ENCODE measurements around the gene IZUMO1.
"Not testable (repeated sequence)": the region's sequence is repeated elsewhere in the genome, so short reads cannot be mapped to it uniquely, and the experiment has no call there.

Gene IZUMO1

DNA sequence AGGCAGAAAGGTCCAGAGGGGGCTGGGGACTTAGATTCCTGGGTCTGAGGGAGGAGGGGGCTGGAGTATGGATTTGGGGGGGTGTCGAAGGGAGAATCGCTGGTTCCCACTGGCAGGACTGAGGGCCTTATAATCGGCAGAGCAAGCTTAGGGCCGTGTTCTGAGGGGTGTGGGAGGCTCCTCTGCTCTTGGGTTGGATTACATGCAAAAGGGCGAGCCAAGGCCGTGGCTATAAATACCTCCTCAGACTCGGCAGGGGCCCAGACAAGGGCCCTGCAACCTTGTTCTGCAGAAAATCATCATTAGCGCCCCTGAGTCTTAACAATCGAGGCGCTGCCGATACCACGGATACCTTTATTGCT lies 26.5 kb downstream of the IZUMO1 start:
- ATAC-seq (replicated peaks) (peak; percentile 3), DNase-seq (no peak)
- Mint-ChIP-seq H3K9me3 (peaks cover 4 to 6% of the 10 kb centered on the region in 2 donors), H3K4me3 (peak overlapping the region; percentile 93 to 94), H3K36me3 (ENCODE audit: insufficient read depth) (peaks cover 4% of the 10 kb centered on the region), H3K27me3 (no peaks in the 10 kb centered on the region), H3K27ac (peak overlapping the region; percentile 94 to 95), H3K4me1 (ENCODE audit: low read depth in 2 of 2) (peaks cover 12 to 14% of the 10 kb centered on the region in 2 donors)

DNA sequence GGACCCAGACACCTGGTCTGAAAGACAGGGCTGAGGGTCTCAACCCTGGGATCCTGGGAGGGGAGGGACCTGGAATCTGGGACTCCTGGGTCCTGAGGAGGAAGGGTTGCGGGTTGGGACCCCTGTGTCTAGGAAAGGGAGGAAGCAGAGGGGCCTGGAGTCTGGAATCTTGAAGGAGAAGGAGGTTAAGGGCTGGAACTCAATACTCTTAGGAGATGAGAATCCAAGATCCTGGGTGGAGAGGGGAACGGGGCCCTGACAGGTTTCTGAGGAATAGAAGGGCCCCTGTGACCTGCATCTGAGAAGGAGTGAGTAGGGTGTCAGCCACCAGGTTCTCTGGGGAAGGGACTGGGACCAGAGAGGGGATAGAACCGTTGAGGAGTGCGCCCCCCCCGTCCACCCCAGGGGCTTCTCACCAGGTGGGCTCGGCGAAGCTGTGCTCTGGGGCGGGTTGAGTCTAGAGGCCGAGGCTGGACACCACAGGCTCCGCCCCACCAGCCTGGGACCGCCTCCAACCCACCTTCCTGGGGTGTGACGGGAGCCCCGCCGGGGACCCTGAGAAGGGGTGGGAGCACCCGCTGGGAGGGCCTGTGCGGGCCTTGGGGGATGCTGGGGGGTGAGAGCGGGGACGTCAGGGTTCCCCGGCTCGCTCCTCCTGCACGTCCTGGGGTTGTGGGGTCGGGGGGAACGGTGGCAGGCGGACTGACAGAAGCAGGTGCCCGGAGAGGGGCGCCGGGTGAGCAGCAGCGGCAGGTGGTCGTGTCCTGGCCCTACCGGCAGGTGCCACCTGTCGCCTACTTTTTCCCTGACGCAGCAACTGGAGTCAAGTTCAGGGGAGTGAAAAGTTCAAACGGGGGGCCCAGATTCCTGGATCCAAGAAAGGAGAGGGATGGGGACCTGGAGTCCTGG lies 27.2 kb downstream of the IZUMO1 start, which contains the start of gene MAMSTR:
MAMSTR (minus strand) TSS at position 463 of the 909 bp plus-strand sequence. CDS start 694 bp downstream, outside the sequence.
- ATAC-seq (replicated peaks) (no peak), DNase-seq (no peak)
- Mint-ChIP-seq H3K27ac (peak within 1 kb of the TSS; percentile 94 to 95), H3K27me3 (no peaks in the 10 kb centered on the region), H3K36me3 (ENCODE audit: insufficient read depth) (peaks cover 4% of the 10 kb centered on the region), H3K4me3 (peak within 1 kb of the TSS; percentile 93 to 94), H3K9me3 (no peaks in the 10 kb centered on the region), H3K4me1 (ENCODE audit: low read depth in 2 of 2) (peaks cover 12 to 15% of the 10 kb centered on the region in 2 donors)

DNA sequence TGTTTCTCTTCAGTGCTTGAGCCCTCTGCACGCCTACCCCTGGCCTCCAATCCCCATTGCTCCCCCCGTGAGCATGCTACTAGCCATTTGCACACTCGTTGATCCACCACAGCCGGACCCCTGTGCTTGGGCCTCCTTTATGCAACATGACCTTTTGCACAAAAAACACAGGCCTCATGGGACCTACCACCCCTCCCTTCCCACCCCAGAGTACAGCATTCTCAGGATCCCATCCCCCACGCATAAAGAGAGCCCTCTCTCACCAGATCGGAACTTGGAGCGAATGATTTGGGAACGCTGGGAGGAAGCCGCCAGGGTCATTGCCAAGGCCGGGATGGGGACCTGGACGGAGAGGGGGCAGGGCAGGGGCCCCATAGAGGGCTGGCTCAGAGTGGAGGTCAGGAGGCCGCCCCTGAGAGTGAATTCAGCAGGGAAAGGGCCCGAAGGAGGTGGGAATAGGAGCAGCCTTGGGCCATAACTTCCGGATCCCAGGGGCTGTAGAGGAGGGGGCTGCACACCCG lies 27.9 kb downstream of the IZUMO1 start:
- H3K9me3 Mint-ChIP-seq, result no peaks in the 10 kb centered on the region
- no peak for DNase-seq
- H3K4me3 Mint-ChIP-seq, result no peak overlapping the region
- no peak for ATAC-seq (replicated peaks)
- peaks cover 4% of the 10 kb centered on the region for H3K36me3 Mint-ChIP-seq (ENCODE audit: insufficient read depth)
- H3K27ac Mint-ChIP-seq, result no peak overlapping the region
- peaks cover 13 to 16% of the 10 kb centered on the region in 2 donors for H3K4me1 Mint-ChIP-seq (ENCODE audit: low read depth in 2 of 2)
- H3K27me3 Mint-ChIP-seq, result no peaks in the 10 kb centered on the region

DNA sequence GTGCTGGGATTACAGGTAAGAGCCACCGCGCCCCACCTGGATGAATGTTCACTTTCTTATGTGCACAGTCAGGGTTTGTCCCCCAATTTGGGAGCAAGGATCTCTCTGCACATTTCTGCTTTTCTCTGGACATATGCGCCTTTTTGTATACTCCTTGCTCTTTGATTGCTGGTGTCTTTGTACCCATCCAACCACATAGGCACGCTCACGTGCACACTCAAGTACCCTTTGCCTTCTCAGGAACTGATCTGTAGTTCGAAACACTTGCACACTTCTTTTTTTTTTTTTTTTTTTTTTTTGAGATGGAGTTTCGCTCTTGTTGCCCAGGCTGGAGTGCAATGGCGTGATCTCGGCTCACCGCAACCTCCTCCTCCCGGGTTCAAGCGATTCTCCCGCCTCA lies 28.6 kb downstream of the IZUMO1 start:
- H3K4me3 Mint-ChIP-seq; H3K36me3 Mint-ChIP-seq (ENCODE audit: insufficient read depth); DNase-seq; H3K27me3 Mint-ChIP-seq; H3K9me3 Mint-ChIP-seq; H3K27ac Mint-ChIP-seq; ATAC-seq (replicated peaks): not testable (repeated sequence)
- peaks cover 17 to 18% of the 10 kb centered on the region in 2 donors for H3K4me1 Mint-ChIP-seq (ENCODE audit: low read depth in 2 of 2)

DNA sequence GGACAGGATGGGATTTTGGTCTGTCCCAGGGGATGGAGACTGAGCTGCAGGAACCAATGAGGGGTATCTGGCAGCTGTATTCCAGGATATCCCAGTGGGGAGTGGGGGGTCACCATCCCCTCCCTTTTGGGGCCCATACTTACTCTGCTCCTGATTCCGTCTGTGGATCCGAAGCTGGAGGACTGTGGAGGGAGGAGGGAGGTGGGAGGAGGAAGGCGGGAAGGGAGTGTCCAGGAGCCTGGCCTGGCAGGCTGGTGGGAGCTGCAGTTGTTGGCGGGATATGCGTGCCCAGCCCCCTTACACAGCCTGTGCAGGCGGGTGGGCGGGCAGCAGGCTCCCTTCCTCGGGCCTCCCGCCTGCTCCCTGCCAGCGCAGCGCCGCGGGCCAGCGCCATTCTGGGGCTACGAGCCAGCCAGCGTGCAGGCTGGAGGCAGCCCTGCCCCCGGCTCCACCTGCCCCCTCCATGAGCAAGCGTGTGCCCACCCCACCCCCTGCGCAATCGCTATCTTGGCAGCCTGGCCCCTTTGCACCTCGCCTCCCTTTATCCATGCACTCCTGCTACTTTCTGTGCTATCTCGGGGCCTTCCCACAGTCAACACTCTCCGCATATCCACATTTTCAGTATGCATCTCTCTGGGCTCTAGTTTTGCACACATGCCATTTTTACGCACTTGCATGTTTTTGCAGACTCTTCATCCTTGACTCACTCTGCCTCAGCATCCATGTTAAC lies 30.0 kb downstream of the IZUMO1 start:
- ATAC-seq (replicated peaks) (no peak), DNase-seq (no peak)
- Mint-ChIP-seq H3K9me3 (no peaks in the 10 kb centered on the region), H3K4me3 (no peak overlapping the region), H3K4me1 (ENCODE audit: low read depth in 2 of 2) (peaks cover 20 to 21% of the 10 kb centered on the region in 2 donors), H3K27ac (no peak overlapping the region), H3K27me3 (no peaks in the 10 kb centered on the region), H3K36me3 (ENCODE audit: insufficient read depth) (peaks cover 4% of the 10 kb centered on the region)

DNA sequence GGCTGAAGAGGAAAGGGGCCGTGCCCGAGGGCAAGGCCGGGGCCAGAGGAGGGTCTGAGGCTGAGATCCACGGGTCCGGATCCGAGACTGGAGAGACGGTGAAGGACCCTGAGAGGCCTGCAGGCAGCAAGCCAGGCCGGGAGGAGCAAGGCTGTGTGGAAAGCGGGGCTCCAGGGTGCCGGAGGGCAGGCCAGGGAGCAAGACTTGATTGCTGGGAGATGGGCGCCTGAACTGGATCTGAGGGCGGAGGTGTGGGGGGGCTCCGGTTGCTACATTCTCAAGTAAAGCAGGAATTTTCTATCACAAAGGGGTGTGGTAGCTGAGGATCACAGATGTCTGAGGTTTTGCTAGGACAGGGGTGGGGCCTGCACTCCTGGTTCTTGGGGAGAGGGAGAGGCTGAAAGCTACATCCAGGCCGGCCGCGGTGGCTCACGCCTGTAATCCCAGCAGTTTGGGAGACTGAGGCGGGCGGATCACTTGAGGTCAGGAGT lies 31.0 kb downstream of the IZUMO1 start:
- Mint-ChIP-seq H3K36me3 (ENCODE audit: insufficient read depth) (peaks cover 4% of the 10 kb centered on the region), H3K27me3 (no peaks in the 10 kb centered on the region), H3K4me1 (ENCODE audit: low read depth in 2 of 2) (peaks cover 15 to 18% of the 10 kb centered on the region in 2 donors), H3K27ac (peak overlapping the region in 1 of 2 donors; percentile 92), H3K9me3 (no peaks in the 10 kb centered on the region), H3K4me3 (no peak overlapping the region)
- ATAC-seq (replicated peaks) (no peak), DNase-seq (no peak)

DNA sequence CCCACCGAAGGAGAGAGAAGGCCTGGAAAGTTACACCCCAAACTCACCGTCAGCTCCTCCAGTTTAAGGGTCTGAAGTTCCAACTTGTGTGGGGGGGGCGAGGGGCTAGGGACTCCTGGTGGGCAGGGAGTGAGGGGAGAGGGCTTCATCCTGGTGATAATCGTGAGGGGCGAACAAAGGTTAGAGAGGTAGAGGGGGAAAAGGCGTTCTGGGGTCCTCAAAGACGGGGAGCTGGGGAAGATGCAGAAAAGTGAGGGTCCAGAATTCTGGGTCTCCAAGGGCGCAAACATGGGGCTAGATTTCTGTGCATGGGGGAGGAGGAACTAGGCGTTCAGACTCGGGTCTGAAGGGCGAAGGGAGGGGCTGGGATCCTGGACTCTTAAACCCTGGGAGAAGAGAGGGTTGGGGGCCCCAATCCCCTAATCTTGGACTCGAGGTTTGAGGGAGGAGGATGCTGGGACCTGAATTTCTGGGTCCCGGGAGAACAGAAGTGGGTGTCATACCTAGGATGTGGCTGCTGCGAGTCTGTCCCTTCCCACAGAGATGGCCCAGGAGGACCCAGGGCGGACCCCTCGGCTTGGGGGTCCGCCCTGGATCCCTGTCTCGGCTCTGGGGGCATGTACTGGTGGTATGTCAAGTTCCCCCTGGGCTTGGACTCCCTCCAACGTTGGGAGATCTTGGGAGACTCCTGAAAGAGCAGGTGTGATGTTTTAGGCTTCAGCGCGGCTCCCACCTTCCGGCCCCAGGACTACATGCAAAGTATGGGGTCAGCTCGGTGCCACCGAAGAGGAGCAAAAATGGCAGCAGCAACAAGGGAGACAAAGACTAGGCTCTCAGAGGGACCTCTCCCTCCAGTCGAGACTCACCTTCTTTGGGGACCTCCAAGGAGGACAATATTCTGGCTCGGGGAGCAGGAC lies 31.7 kb downstream of the IZUMO1 start:
- Mint-ChIP-seq H3K9me3 (no peaks in the 10 kb centered on the region), H3K27ac (peak overlapping the region; percentile 33 to 92), H3K4me1 (ENCODE audit: low read depth in 2 of 2) (peaks cover 13 to 15% of the 10 kb centered on the region in 2 donors), H3K4me3 (peak overlapping the region; percentile 72 to 73), H3K36me3 (ENCODE audit: insufficient read depth) (peaks cover 4% of the 10 kb centered on the region), H3K27me3 (no peaks in the 10 kb centered on the region)
- no peak for DNase-seq
- ATAC-seq (replicated peaks), result no peak

DNA sequence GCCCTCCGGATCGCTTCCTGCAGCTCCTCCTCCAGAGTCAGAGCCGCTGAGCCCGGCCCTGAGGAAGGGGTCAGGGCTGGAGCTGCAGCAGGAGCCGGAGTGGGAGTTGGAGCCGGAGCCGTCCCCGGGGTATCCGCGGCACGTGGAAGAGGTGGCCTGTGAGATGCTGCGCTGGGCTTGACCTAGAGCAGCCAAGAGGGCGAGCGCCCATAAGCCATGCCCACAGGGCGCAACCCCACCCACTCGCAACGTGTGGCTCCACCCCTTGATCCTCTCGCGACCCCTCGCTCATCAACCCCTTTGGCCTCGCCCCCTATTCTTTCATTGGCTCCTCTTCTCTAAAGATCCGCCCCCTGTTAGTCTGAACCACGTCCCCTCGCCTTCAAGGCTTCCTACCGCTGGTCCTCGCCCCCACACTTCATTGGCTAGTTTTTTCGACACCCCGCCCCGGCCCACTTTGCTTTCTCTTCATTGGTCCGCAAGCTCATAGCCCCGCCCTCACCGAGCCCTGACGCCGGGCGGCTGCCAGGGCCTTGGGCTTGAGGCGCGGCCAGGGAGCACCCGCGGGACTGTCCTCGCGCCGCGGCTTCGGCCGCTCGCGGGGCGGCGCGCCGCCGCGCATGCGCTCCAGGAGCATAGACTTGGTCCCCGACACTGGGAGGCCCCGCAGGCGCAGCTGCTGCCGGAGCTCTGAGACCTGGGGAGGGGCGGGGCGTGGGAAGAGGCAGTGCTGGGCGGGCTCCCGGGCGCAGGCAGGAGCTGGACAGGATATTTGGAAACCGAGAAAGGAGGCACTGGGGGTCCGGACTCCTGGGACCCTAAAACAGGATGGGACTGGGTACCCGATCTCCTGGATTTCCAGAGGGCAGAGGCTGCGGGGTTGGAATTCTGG lies 32.6 kb downstream of the IZUMO1 start:
- Mint-ChIP-seq H3K27ac (peak overlapping the region; percentile 33 to 92), H3K4me3 (peak overlapping the region; percentile 72 to 73), H3K4me1 (ENCODE audit: low read depth in 2 of 2) (peaks cover 13 to 15% of the 10 kb centered on the region in 2 donors), H3K36me3 (ENCODE audit: insufficient read depth) (peaks cover 1% of the 10 kb centered on the region), H3K27me3 (no peaks in the 10 kb centered on the region), H3K9me3 (no peaks in the 10 kb centered on the region)
- ATAC-seq (replicated peaks), result peak; percentile 92
- DNase-seq, result peak; percentile 95 to 96 (median 96)

DNA sequence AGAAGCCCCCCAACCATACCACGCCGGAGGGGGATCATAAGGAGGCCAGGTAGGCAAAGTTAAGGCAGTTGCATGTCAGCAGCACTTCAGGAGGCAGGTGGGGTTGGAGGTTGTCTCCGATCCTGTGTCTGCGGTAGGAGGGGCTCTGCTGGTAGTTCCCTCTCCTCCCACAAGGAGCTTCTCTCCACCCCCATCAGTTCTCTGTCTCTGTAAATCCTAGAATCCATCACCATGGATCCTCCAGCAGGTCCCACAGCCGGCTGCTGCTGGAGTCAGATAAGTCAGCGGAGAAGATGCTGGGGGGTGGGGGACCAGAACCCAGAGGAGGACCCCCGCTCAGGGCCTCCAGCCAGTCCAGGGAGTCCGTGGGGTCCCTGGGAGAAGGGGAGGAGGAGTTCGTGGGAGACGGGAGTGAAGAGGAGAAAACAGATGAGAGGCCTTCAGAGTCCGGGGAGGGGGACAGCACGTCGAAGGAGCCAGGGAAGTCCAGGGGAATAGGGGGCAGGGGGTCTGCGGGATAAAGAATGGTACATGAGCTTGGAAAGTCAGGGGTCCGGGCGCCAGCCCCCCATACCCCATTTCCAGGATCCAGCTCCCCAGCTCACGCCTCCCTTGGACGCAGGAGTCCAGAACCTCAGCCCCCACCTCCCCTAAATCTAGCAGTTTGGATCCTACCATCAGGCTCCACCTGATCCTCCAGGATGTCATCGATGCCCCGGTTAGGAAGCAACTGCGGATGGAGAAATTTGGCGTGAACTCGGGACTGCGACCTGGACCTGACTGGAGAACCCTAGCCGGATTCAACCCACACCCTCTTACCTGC lies 33.5 kb downstream of the IZUMO1 start:
- Mint-ChIP-seq H3K9me3 (no peaks in the 10 kb centered on the region), H3K4me3 (peak overlapping the region; percentile 72 to 73), H3K27me3 (no peaks in the 10 kb centered on the region), H3K4me1 (ENCODE audit: low read depth in 2 of 2) (peaks cover 13 to 15% of the 10 kb centered on the region in 2 donors), H3K27ac (peak overlapping the region in 1 of 2 donors; percentile 2), H3K36me3 (ENCODE audit: insufficient read depth) (no peaks in the 10 kb centered on the region)
- no peak for ATAC-seq (replicated peaks)
- DNase-seq, result no peak

DNA sequence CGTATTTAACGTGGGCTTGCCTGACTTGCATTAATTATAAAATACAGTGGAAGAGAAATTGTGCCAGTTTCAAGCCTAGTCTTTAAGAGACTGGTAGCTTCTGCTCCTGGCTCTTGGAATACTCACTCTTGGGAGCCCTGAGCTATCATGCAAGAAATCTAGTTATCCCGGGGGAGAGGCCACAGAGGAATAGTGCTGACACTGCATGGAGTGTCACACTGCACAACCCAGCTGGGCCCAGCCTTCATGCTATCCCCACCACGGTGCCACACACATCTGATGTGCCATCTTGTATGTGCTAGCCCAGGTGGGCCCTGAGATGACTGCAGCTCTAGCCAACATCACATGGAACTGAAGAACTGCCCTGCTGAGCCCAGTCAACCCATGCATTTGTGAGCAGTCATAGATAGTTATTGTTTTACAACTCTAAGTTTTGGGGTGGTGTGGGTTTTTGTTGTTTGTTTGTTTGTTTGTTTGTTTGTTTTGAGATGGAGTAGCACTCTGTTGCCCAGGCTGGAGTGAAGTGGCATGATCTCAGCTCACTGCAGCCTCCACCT lies 35.5 kb downstream of the IZUMO1 start:
- Mint-ChIP-seq H3K36me3 (ENCODE audit: insufficient read depth) (peaks cover 4% of the 10 kb centered on the region), H3K27me3 (no peaks in the 10 kb centered on the region), H3K4me1 (ENCODE audit: low read depth in 2 of 2) (peaks cover 13 to 15% of the 10 kb centered on the region in 2 donors), H3K9me3 (no peaks in the 10 kb centered on the region), H3K27ac (no peak overlapping the region), H3K4me3 (no peak overlapping the region)
- ATAC-seq (replicated peaks) (no peak), DNase-seq (no peak)

DNA sequence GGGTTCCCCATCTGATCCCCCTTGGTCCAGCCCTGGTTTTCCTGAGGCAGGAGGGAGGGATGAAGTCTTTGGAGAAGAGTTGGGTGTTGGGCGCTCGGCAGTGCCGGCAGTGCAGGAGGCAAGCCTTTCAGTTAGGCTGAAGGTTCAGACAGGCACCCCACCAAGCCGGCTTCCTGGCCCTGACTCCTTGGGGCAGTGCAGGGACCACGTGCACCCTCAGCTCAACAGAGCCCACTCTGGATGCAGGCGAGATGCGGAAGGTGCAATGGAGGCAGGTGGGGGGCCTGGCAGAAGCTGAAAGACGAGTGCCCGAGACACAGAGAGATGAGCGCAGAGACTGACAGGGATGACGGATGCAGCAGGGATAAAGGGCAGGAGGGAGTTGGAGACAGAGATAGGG lies 38.2 kb downstream of the IZUMO1 start:
- no peak overlapping the region for H3K27ac Mint-ChIP-seq
- no peak for ATAC-seq (replicated peaks)
- no peaks in the 10 kb centered on the region for H3K27me3 Mint-ChIP-seq
- peaks cover 4% of the 10 kb centered on the region for H3K36me3 Mint-ChIP-seq (ENCODE audit: insufficient read depth)
- H3K9me3 Mint-ChIP-seq, result no peaks in the 10 kb centered on the region
- H3K4me1 Mint-ChIP-seq (ENCODE audit: low read depth in 2 of 2), result peaks cover 4 to 6% of the 10 kb centered on the region in 2 donors
- H3K4me3 Mint-ChIP-seq, result no peak overlapping the region
- no peak for DNase-seq

All from effector memory CD8-positive, alpha-beta T cell (primary cell).